Glutamatergic neuron (in vitro differentiated cells): Measurements from ENCODE around the gene TEAD3. TPM values are rescaled to one million over a fixed set of nuclear protein-coding genes. Genes with fewer than 3 reads are reported as not detected.

ENCODE experiments used
- DNase-seq: peaks from one replicate; pipeline ENCODE4 v3.0.0; 2022
- H3K27ac Mint-ChIP-seq: one replicate; pipeline ENCODE4 v1.8.0; 2020; ENCODE audit warnings: mild to moderate bottlenecking, mixed read lengths, inconsistent platforms; ENCODE audit not compliant: unreplicated experiment
- H3K27me3 Mint-ChIP-seq: one replicate; pipeline ENCODE4 v1.8.0; 2020; ENCODE audit warnings: mild to moderate bottlenecking, moderate library complexity, mixed read lengths, inconsistent platforms; ENCODE audit not compliant: unreplicated experiment
- H3K36me3 Mint-ChIP-seq: one replicate; pipeline ENCODE4 v1.8.0; 2020; ENCODE audit warnings: mild to moderate bottlenecking, mixed read lengths, inconsistent platforms; ENCODE audit not compliant: unreplicated experiment
- H3K4me1 Mint-ChIP-seq: one replicate; pipeline ENCODE4 v1.8.0; 2020; ENCODE audit warnings: mild to moderate bottlenecking, low read depth, mixed read lengths, inconsistent platforms; ENCODE audit not compliant: unreplicated experiment
- H3K4me3 Mint-ChIP-seq: one replicate; pipeline ENCODE4 v1.8.0; 2020; ENCODE audit warnings: mild to moderate bottlenecking, mixed read lengths, inconsistent platforms; ENCODE audit not compliant: unreplicated experiment
- H3K9me3 Mint-ChIP-seq: one replicate; pipeline ENCODE4 v1.8.0; 2020; ENCODE audit warnings: mild to moderate bottlenecking, moderate library complexity, mixed read lengths, inconsistent platforms; ENCODE audit not compliant: unreplicated experiment
- microRNA-seq: library from miRNA; unstranded; fragments of <30 nt; microRNA quantifications from one replicate; pipeline ENCODE4, GENCODE V29; 2020; ENCODE audit not compliant: unreplicated experiment
- total RNA-seq: library from RNA; stranded (reverse); fragmentation: NEBNext Ultra II Directional; extraction: Animal tissue kit (Norgen Biotek cat#: 25700); gene quantifications from one replicate; pipeline ENCODE4 v1.2.1, GENCODE V29; 2021; ENCODE audit not compliant: unreplicated experiment
- TF ChIP-seq, protein P1 (sequence below): fragments of 200-600 bp; sonication (generic); IDR thresholded peaks from one replicate; pipeline ENCODE4 v1.5.0; 2021; ENCODE audit not compliant: partially characterized antibody, unreplicated experiment

TEAD3 gene
- total RNA-seq, 1 donor from 2014 or later = 50.0 TPM

DNA sequence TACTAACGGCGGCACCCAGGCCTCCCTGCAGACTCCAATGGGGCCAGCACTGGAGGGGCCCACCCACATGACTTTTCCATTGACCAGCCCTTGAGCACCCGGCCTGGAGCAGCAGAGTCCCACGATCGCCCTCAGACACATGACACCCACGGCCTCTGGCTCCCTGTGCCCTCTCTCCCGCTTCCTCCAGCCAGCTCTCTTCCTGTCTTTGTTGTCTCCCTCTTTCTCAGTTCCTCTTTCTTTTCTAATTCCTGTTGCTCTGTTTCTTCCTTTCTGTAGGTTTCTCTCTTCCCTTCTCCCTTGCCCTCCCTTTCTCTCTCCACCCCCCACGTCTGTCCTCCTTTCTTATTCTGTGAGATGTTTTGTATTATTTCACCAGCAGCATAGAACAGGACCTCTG lies 70.8 kb downstream of the TEAD3 start:
- H3K36me3 Mint-ChIP-seq = peaks cover 18% of the 10 kb centered on the region
- DNase-seq = no peak
- no peaks in the 10 kb centered on the region for H3K4me1 Mint-ChIP-seq
- no peaks in the 10 kb centered on the region for H3K27me3 Mint-ChIP-seq
- no peak overlapping the region for H3K4me3 Mint-ChIP-seq
- no peak overlapping the region for H3K27ac Mint-ChIP-seq
- peaks cover 5% of the 10 kb centered on the region for H3K9me3 Mint-ChIP-seq
- TF ChIP-seq, protein P1, sequence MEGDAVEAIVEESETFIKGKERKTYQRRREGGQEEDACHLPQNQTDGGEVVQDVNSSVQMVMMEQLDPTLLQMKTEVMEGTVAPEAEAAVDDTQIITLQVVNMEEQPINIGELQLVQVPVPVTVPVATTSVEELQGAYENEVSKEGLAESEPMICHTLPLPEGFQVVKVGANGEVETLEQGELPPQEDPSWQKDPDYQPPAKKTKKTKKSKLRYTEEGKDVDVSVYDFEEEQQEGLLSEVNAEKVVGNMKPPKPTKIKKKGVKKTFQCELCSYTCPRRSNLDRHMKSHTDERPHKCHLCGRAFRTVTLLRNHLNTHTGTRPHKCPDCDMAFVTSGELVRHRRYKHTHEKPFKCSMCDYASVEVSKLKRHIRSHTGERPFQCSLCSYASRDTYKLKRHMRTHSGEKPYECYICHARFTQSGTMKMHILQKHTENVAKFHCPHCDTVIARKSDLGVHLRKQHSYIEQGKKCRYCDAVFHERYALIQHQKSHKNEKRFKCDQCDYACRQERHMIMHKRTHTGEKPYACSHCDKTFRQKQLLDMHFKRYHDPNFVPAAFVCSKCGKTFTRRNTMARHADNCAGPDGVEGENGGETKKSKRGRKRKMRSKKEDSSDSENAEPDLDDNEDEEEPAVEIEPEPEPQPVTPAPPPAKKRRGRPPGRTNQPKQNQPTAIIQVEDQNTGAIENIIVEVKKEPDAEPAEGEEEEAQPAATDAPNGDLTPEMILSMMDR = no peak

DNA sequence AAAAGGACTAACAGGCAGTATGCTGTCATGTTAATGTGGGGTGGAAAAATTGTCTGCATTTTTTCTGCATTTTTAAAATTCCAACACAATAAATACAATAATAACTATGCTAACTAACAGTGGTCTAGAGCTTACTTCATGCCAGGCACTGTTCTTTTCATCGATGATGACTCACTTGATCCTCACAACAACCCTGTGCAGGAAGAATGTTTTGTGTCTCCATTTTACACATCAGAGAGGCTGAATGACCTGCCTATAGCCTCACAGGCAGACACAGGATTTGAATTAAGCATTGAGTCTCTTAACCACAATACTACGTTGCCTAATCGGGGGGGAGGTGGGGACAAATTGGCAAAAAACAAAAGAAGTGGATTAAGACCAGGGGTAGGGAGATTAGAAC lies 71.6 kb downstream of the TEAD3 start:
- Mint-ChIP-seq H3K27me3 (no peaks in the 10 kb centered on the region), H3K9me3 (peaks cover 5% of the 10 kb centered on the region)

More for the DNA sequence above, 71.6 kb downstream of the TEAD3 start:
- DNase-seq = no peak
- H3K36me3 Mint-ChIP-seq = peaks cover 18% of the 10 kb centered on the region
- no peak overlapping the region for H3K4me3 Mint-ChIP-seq
- TF ChIP-seq, protein P1 = no peak
- H3K27ac Mint-ChIP-seq = no peak overlapping the region
- H3K4me1 Mint-ChIP-seq = no peaks in the 10 kb centered on the region

Small RNA genes lying within 50 kb of the gene (microRNA-seq; reads per million reads assigned to microRNA genes)
- gene MIR7111 = 9.8 reads per million, percentile 47 among the genes with 10 or more reads in this experiment

Other genes with a start within 250 kb of the TEAD3 start
- 38.3 TPM for gene ZNF76, start 237.3 kb downstream of the TEAD3 start, total RNA-seq
- 1.8 TPM for gene DEF6, start 199.3 kb downstream of the TEAD3 start, total RNA-seq
- gene PPARD, start 154.5 kb downstream of the TEAD3 start, total RNA-seq = 37.5 TPM
- gene FANCE, start 44.7 kb downstream of the TEAD3 start, total RNA-seq = 33.4 TPM
- 690 TPM for gene RPL10A, start 28.7 kb downstream of the TEAD3 start, total RNA-seq
- not detected for gene TULP1, start 15.8 kb upstream of the TEAD3 start, total RNA-seq
- 10.6 TPM for gene FKBP5, start 191.8 kb upstream of the TEAD3 start, total RNA-seq
- gene ARMC12, start 240.0 kb upstream of the TEAD3 start, total RNA-seq = 2.6 TPM